HUES48 (cell line): ENCODE results near the gene SESTD1.
"Not testable (repeated sequence)": the region's sequence is repeated elsewhere in the genome, so short reads cannot be mapped to it uniquely, and the experiment has no call there.

Experiments
- H3K27ac ChIP-seq: one replicate; pipeline ENCODE4 v1.7.0; 2013; ENCODE audit warnings: low read depth, low read length, inconsistent platforms
- H3K27me3 ChIP-seq: 2 replicates; pipeline ENCODE4 v1.6.1; 2013; ENCODE audit warnings: mild to moderate bottlenecking, low read length; ENCODE audit not compliant: control insufficient read depth, insufficient read depth
- H3K36me3 ChIP-seq: 2 replicates; pipeline ENCODE4 v1.6.1; 2013; ENCODE audit warnings: low read length; ENCODE audit not compliant: control insufficient read depth, insufficient read depth
- H3K4me1 ChIP-seq: 2 replicates; pipeline ENCODE4 v1.6.1; 2013; ENCODE audit warnings: mild to moderate bottlenecking, low read length; ENCODE audit not compliant: control insufficient read depth, insufficient read depth
- H3K4me3 ChIP-seq: 2 replicates; pipeline ENCODE4 v1.5.1; 2013; ENCODE audit warnings: mild to moderate bottlenecking, low read depth, low read length
- H3K9ac ChIP-seq: 2 replicates; pipeline ENCODE4 v1.6.1; 2013; ENCODE audit warnings: mild to moderate bottlenecking, low read depth, low read length, moderate library complexity
- H3K9me3 ChIP-seq: 2 replicates; pipeline ENCODE4 v1.6.1; 2013; ENCODE audit warnings: low read length; ENCODE audit not compliant: control insufficient read depth, insufficient read depth

The SESTD1 gene

GRCh38 chr2:179106342-179106675, 158.3 kb downstream of the SESTD1 start:
- H3K9me3 ChIP-seq = no peaks in the 10 kb centered on the region
- no peaks in the 10 kb centered on the region for H3K27me3 ChIP-seq
- H3K4me3 ChIP-seq = no peak overlapping the region
- H3K36me3 ChIP-seq = peaks cover 20% of the 10 kb centered on the region
- no peak overlapping the region for H3K9ac ChIP-seq
- peak overlapping the region; percentile 56 for H3K27ac ChIP-seq
- no peaks in the 10 kb centered on the region; the same call in 1 of the 2 replicates for H3K4me1 ChIP-seq

GRCh38 chr2:179104736-179105135, 159.9 kb downstream of the SESTD1 start:
- H3K9ac ChIP-seq = no peak overlapping the region
- peaks cover 19% of the 10 kb centered on the region for H3K36me3 ChIP-seq
- H3K27me3 ChIP-seq = no peaks in the 10 kb centered on the region
- H3K27ac ChIP-seq = no peak overlapping the region
- no peak overlapping the region for H3K4me3 ChIP-seq
- H3K4me1 ChIP-seq = no peaks in the 10 kb centered on the region; the same call in 1 of the 2 replicates
- H3K9me3 ChIP-seq = no peaks in the 10 kb centered on the region

GRCh38 chr2:179098080-179098689, 166.4 kb downstream of the SESTD1 start:
- Histone ChIP-seq H3K36me3 (no peaks in the 10 kb centered on the region), H3K9ac (no peak overlapping the region), H3K27ac (no peak overlapping the region), H3K27me3 (no peaks in the 10 kb centered on the region), H3K4me3 (no peak overlapping the region), H3K9me3 (peaks cover 9% of the 10 kb centered on the region), H3K4me1 (no peaks in the 10 kb centered on the region)

GRCh38 chr2:179097131-179097530, 167.5 kb downstream of the SESTD1 start:
- no peaks in the 10 kb centered on the region for H3K4me1 ChIP-seq
- H3K4me3 ChIP-seq = no peak overlapping the region
- H3K9me3 ChIP-seq = peaks cover 13% of the 10 kb centered on the region
- no peak overlapping the region for H3K9ac ChIP-seq
- no peaks in the 10 kb centered on the region for H3K27me3 ChIP-seq
- H3K36me3 ChIP-seq = no peaks in the 10 kb centered on the region
- H3K27ac ChIP-seq = no peak overlapping the region

- no peaks in the 10 kb centered on the region for H3K36me3 ChIP-seq
- H3K27ac ChIP-seq = no peak overlapping the region
- H3K9ac ChIP-seq = no peak overlapping the region
- H3K27me3 ChIP-seq = no peaks in the 10 kb centered on the region
- H3K4me3 ChIP-seq = no peak overlapping the region
- H3K4me1 ChIP-seq = no peaks in the 10 kb centered on the region
- H3K9me3 ChIP-seq = peaks cover 13% of the 10 kb centered on the region
Measured at GRCh38 chr2:179096090-179096489, 168.5 kb downstream of the SESTD1 start.

DNA sequence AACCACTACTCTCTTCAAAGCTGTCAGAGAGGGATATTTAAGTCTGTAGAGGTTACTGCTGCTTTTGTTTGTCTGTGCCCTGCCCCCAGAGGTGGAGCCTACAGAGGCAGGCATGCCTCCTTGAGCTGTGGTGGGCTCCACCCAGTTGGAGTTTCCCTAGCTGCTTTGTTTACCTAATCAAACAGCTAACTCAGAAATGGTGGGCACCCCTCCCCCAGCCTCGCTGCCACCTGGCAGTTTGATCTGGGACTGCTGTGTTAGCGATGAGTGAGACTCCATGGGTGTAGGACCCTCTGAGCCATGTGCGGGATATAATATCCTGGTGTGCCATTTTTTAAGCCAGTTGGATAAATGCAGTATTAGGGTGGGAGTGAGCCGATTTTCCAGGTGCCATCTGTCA, 171.7 kb downstream of the SESTD1 start:
- H3K27ac ChIP-seq, H3K36me3 ChIP-seq, H3K4me3 ChIP-seq, H3K9ac ChIP-seq, H3K4me1 ChIP-seq, H3K27me3 ChIP-seq: not testable (repeated sequence)
- peaks cover 13% of the 10 kb centered on the region for H3K9me3 ChIP-seq

DNA sequence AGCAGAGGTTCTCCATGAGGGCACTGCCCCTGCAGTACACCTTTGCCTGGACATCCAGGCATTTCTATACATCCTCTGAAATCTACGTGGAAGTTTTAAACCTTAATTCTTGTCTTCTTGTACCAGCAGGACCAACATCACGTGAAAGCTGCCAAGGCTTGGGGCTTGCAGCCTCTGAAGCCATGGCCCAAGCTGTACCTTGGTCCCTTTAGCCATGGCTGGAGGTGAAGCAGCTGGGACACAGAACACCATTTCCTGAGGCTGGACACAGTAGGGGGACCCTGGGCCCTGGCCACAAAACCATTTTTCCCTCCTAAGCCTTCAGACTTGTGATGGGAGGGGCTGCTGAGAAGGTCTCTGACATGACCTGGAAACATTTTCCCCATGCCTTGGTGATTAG, 181.9 kb downstream of the SESTD1 start:
- Histone ChIP-seq H3K27me3 (no peaks in the 10 kb centered on the region), H3K4me1 (no peaks in the 10 kb centered on the region), H3K9ac (no peak overlapping the region), H3K36me3 (no peaks in the 10 kb centered on the region), H3K9me3 (no peaks in the 10 kb centered on the region), H3K27ac (no peak overlapping the region), H3K4me3 (no peak overlapping the region)

DNA sequence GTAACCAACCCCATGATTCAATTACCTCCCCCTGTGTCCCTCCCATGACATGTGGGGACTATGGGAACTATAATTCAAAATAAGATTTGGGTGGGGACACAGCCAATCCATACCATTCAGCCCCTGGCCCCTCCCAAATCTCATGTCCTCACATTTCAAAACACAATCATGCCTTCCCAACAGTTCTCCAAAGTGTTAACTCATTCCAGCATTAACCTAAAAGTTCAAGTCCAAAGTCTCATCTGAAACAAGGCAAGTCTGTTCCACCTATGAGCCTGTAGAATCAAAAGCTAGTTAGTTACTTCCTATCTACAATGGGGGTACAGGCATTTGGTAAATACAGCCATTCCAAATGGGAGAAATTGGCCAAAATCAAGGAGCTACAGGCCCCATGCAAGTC, 182.7 kb downstream of the SESTD1 start:
- Histone ChIP-seq H3K9me3 (no peaks in the 10 kb centered on the region), H3K4me3 (no peak overlapping the region), H3K36me3 (no peaks in the 10 kb centered on the region), H3K4me1 (no peaks in the 10 kb centered on the region), H3K27ac (no peak overlapping the region), H3K27me3 (no peaks in the 10 kb centered on the region), H3K9ac (no peak overlapping the region)

GRCh38 chr2:179072527-179072926, 192.1 kb downstream of the SESTD1 start:
- H3K4me1 ChIP-seq = no peaks in the 10 kb centered on the region
- no peaks in the 10 kb centered on the region for H3K27me3 ChIP-seq
- no peak overlapping the region for H3K27ac ChIP-seq
- H3K4me3 ChIP-seq = no peak overlapping the region
- no peaks in the 10 kb centered on the region for H3K36me3 ChIP-seq
- no peak overlapping the region for H3K9ac ChIP-seq
- peaks cover 4% of the 10 kb centered on the region for H3K9me3 ChIP-seq

- Histone ChIP-seq H3K36me3 (no peaks in the 10 kb centered on the region), H3K4me1 (no peaks in the 10 kb centered on the region), H3K4me3 (no peak overlapping the region), H3K9ac (no peak overlapping the region), H3K27ac (no peak overlapping the region), H3K27me3 (no peaks in the 10 kb centered on the region), H3K9me3 (peaks cover 11% of the 10 kb centered on the region)
Measured at GRCh38 chr2:179071810-179072355, 192.7 kb downstream of the SESTD1 start.

GRCh38 chr2:179070895-179071294, 193.7 kb downstream of the SESTD1 start:
- Histone ChIP-seq H3K36me3 (no peaks in the 10 kb centered on the region), H3K9me3 (peaks cover 11% of the 10 kb centered on the region), H3K27ac (no peak overlapping the region), H3K9ac (no peak overlapping the region), H3K27me3 (no peaks in the 10 kb centered on the region), H3K4me1 (no peaks in the 10 kb centered on the region), H3K4me3 (no peak overlapping the region)
